ENCODE results near the gene DOCK4. TPM values are rescaled to one million over a fixed set of nuclear protein-coding genes. Genes with fewer than 3 reads are reported as not detected.

Gene DOCK4
- total RNA-seq, 1 experiment from 2014 or later, result 3.4 TPM

DNA sequence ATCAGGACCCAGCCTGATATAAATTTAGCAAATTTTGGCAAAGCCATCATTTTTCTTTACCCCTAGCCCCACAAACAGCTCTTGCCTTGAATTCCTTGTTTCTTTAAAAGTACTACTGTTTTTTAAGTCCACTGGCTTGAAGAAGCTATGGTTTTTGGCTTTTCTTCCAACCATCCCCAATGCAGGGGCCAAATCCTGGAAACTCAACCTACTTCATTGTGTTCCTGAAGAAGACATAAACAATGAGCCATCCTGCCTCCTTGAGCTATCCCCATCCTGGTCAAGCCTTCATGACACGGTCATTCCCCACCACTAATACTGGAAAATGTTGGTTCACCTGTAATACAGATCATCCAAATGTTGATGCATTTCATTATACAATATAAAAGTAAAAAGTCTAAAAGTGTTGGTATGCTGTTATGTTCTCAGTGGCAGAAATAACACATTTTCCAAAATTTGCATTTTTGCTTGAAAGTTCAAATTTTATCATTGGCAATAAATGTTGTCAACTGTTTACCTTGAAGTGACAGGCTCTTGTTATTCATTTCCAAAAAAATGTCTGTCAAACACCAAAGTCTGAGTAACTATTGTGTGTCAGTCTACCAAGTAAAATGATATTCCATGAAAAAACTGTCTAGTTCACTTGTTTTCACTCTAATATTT, 92.2 kb downstream of the DOCK4 start:
- TF ChIP-seq, protein P1, sequence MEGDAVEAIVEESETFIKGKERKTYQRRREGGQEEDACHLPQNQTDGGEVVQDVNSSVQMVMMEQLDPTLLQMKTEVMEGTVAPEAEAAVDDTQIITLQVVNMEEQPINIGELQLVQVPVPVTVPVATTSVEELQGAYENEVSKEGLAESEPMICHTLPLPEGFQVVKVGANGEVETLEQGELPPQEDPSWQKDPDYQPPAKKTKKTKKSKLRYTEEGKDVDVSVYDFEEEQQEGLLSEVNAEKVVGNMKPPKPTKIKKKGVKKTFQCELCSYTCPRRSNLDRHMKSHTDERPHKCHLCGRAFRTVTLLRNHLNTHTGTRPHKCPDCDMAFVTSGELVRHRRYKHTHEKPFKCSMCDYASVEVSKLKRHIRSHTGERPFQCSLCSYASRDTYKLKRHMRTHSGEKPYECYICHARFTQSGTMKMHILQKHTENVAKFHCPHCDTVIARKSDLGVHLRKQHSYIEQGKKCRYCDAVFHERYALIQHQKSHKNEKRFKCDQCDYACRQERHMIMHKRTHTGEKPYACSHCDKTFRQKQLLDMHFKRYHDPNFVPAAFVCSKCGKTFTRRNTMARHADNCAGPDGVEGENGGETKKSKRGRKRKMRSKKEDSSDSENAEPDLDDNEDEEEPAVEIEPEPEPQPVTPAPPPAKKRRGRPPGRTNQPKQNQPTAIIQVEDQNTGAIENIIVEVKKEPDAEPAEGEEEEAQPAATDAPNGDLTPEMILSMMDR (IDR thresholded peaks at IDR 0.05; ENCODE audit: unreplicated experiment), result no peak
- H3K9me3 Mint-ChIP-seq (ENCODE audit: low read depth, unreplicated experiment), result no peaks in the 10 kb centered on the region
- DNase-seq, result no peak
- CTCF ChIA-PET, result no interaction called here
- H3K4me1 Mint-ChIP-seq (ENCODE audit: low read depth, unreplicated experiment), result no peaks in the 10 kb centered on the region
- H3K36me3 Mint-ChIP-seq (ENCODE audit: insufficient read depth, unreplicated experiment), result no peaks in the 10 kb centered on the region
- H3K27ac Mint-ChIP-seq (ENCODE audit: unreplicated experiment), result no peak overlapping the region
- intact Hi-C loops (cut with micrococcal nuclease; ENCODE audit: unreplicated experiment), result no loop called here
- no peak overlapping the region for H3K4me3 Mint-ChIP-seq (ENCODE audit: low read depth, unreplicated experiment)
- BruUV-seq (replicated peaks), result no TSS peak
- H3K27me3 Mint-ChIP-seq (ENCODE audit: unreplicated experiment), result no peaks in the 10 kb centered on the region

DNA sequence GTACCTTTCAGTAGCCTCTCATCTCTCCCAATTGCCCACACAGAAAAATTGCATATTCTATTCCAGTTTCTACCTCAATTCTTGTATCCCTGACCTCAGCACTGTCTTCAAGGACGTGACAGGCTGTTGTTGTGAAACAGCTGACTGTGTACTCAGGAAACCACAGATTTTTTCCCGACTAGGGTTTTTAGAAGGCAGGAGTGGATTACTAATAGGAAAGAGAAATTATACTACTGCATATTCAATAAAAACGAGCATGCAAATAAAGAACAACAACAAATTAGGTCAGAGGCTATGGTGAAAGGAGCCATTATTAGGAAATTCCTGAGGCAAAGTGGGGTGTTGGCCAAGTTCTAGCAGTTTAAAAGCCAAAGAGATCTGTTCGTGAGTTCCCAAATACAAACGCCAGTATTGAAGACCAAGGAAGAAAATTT, 93.4 kb downstream of the DOCK4 start:
- TF ChIP-seq, protein P1 (IDR thresholded peaks at IDR 0.05; ENCODE audit: unreplicated experiment), result no peak
- H3K27me3 Mint-ChIP-seq (ENCODE audit: unreplicated experiment), result no peaks in the 10 kb centered on the region
- no TSS peak for BruUV-seq (replicated peaks)
- H3K27ac Mint-ChIP-seq (ENCODE audit: unreplicated experiment), result no peak overlapping the region
- DNase-seq, result no peak
- no peaks in the 10 kb centered on the region for H3K36me3 Mint-ChIP-seq (ENCODE audit: insufficient read depth, unreplicated experiment)
- no peaks in the 10 kb centered on the region for H3K9me3 Mint-ChIP-seq (ENCODE audit: low read depth, unreplicated experiment)
- H3K4me1 Mint-ChIP-seq (ENCODE audit: low read depth, unreplicated experiment), result no peaks in the 10 kb centered on the region
- CTCF ChIA-PET, result interaction anchor here (0.7 kb wide), 2 partner anchors 16 to 127 kb away, joined by 3 to 4 read pairs; no protein-coding TSS in a partner anchor
- intact Hi-C loops (cut with micrococcal nuclease; ENCODE audit: unreplicated experiment), result no loop called here
- H3K4me3 Mint-ChIP-seq (ENCODE audit: low read depth, unreplicated experiment), result no peak overlapping the region

DNA sequence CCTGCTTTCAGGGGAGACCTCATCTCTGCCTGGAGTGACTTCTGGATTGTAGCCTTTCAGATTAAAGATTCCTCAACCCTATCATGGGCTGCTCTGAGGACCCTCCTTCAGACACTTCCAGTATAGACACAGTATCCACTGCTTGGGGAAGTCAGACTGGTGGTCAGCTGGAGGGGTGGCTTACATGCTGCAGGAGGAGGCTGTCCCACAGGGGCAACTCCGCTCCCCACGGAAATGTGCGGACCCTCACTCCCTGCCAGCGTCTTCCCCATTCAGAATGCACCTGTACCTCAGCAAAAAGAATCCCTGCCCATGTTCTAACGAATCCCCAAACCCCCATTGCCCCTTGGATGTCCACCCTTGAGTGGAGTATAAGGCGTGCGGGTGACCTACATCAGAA, 95.5 kb downstream of the DOCK4 start:
- no peaks in the 10 kb centered on the region for H3K36me3 Mint-ChIP-seq (ENCODE audit: insufficient read depth, unreplicated experiment)
- no peaks in the 10 kb centered on the region for H3K4me1 Mint-ChIP-seq (ENCODE audit: low read depth, unreplicated experiment)
- TF ChIP-seq, protein P1 (IDR thresholded peaks at IDR 0.05; ENCODE audit: unreplicated experiment), result no peak
- CTCF ChIA-PET, result no interaction called here
- intact Hi-C loops (cut with micrococcal nuclease; ENCODE audit: unreplicated experiment), result no loop called here
- no peaks in the 10 kb centered on the region for H3K27me3 Mint-ChIP-seq (ENCODE audit: unreplicated experiment)
- no TSS peak for BruUV-seq (replicated peaks)
- H3K9me3 Mint-ChIP-seq (ENCODE audit: low read depth, unreplicated experiment), result no peaks in the 10 kb centered on the region
- no peak overlapping the region for H3K27ac Mint-ChIP-seq (ENCODE audit: unreplicated experiment)
- DNase-seq, result no peak
- H3K4me3 Mint-ChIP-seq (ENCODE audit: low read depth, unreplicated experiment), result no peak overlapping the region

DNA sequence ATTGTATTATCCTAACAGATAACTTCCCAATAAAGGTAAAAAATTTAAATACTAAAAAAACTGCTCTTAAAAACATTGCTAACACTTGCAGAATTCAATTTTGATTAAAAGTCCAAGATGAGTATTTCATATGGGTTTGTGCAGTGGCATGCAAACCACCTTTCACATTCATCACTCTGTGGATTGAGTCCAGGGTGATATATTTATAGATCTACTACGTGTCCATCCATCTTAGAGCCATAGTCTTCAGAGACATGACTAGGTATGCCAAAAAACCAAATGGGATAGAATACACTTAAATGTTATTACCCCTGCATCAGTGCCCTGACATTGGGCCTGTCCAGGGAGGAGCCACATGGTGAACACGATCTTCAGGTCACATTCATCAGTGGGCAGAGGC, 96.0 kb downstream of the DOCK4 start:
- H3K27ac Mint-ChIP-seq (ENCODE audit: unreplicated experiment), result no peak overlapping the region

More for the DNA sequence above, 96.0 kb downstream of the DOCK4 start:
- CTCF ChIA-PET, result no interaction called here
- no peaks in the 10 kb centered on the region for H3K27me3 Mint-ChIP-seq (ENCODE audit: unreplicated experiment)
- BruUV-seq (replicated peaks), result no TSS peak
- no peak overlapping the region for H3K4me3 Mint-ChIP-seq (ENCODE audit: low read depth, unreplicated experiment)
- H3K9me3 Mint-ChIP-seq (ENCODE audit: low read depth, unreplicated experiment), result no peaks in the 10 kb centered on the region
- no peaks in the 10 kb centered on the region for H3K4me1 Mint-ChIP-seq (ENCODE audit: low read depth, unreplicated experiment)
- H3K36me3 Mint-ChIP-seq (ENCODE audit: insufficient read depth, unreplicated experiment), result no peaks in the 10 kb centered on the region
- TF ChIP-seq, protein P1 (IDR thresholded peaks at IDR 0.05; ENCODE audit: unreplicated experiment), result no peak
- no peak for DNase-seq
- intact Hi-C loops (cut with micrococcal nuclease; ENCODE audit: unreplicated experiment), result no loop called here

Measured in Calu3 (cell line).